Measurements from ENCODE around the gene ALDH1L2.

The ALDH1L2 gene

DNA sequence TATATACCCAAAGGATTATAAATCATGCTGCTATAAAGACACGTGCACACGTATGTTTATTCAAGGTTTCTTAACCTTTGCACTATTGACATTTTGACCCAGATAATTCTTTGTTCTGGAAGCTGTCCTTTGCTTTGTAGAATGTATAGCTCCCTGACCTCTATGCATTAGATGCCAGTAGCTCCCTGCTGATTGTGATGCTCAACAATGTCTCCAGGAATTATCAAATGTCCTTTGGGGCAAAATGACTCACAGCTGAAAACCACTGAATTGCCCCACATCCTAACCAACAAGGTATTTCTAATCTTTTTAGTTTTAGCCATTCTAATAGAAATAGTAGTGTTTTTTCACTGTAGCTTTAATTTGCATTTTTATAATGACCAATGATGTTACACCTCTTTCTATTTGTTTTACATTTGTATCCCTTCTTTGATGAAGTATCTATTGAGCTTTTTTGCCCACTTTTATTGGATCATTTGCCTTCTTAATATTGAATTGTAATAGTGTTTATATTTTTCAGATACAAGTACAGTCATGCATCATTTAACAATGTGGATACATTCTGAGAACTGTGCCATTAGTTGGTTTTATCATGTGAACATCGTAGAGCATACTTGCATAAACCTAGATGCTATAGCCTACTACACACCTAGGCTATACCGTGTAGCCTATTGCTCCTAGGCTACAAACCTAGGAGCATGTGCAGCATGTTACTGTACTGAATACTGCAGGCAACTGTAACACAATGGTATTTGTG lies 108.5 kb downstream of the ALDH1L2 start:
- no peak for DNase-seq

DNA sequence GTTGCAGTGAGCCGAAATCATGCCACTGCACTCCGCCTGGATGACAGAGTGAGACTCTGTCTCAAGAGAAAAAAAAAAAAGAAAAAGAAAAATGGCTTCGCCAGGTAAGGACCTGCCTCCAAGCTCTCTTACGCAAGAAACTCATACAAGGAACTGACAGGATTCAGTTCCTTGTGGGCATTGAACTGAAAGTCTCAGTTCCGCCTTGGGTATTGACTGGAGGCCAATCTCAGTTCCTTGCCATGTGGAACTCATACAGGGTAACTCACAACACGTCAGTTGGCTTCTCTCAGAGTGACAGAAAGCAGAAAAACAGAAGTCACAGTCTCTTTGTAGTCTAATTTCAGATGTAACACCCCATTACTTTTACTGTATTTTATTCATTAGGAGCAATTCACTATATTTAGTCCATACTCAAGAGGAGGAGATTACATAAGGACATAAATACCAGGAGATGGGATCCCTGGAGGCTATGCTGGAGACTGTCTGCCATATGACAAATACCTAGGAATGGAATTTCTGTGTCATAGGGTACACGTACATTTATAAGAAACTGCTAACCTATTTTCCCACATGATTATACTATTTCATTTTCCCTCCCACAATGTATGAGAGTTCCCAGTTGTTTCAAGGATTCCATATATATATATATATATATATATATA lies 109.5 kb downstream of the ALDH1L2 start:
- DNase-seq, result no peak

- no peak for DNase-seq
Observed at GRCh38 chr12:104973250-104973649, 111.0 kb downstream of the ALDH1L2 start.

DNA sequence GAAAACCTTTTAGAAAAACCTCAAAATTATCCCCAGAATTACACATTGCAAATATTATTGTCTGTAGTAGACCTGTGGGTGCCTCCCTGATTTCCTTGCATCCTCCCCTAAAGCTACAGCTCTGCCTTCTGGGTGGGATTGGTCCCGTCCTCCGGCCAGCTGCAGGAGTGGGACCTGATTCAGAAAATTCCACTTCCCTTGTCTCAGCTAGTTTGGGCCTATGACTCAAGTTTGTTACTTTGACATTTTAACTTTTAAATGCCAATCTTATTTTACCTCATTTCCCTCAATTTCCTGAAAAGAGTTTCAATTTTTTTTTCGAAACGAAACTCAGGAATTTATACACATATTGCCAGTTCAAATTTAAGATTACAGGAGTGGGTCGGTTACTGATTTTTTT lies 113.0 kb downstream of the ALDH1L2 start:
- no peak for DNase-seq

All from activated CD4-positive, CD25-positive, alpha-beta regulatory T cell treated with anti-CD3 and anti-CD28 coated beads, Interleukin-2, amount 50 U/mL, for 72 hours (primary cell).